Amniotic epithelial cell (primary cell): ENCODE measurements around the gene GDPD5.

Source experiments
- DNase-seq: peaks from one replicate; pipeline ENCODE4 v3.0.0-alpha.2; 2010; ENCODE audit warnings: low read depth

GDPD5 gene

DNA sequence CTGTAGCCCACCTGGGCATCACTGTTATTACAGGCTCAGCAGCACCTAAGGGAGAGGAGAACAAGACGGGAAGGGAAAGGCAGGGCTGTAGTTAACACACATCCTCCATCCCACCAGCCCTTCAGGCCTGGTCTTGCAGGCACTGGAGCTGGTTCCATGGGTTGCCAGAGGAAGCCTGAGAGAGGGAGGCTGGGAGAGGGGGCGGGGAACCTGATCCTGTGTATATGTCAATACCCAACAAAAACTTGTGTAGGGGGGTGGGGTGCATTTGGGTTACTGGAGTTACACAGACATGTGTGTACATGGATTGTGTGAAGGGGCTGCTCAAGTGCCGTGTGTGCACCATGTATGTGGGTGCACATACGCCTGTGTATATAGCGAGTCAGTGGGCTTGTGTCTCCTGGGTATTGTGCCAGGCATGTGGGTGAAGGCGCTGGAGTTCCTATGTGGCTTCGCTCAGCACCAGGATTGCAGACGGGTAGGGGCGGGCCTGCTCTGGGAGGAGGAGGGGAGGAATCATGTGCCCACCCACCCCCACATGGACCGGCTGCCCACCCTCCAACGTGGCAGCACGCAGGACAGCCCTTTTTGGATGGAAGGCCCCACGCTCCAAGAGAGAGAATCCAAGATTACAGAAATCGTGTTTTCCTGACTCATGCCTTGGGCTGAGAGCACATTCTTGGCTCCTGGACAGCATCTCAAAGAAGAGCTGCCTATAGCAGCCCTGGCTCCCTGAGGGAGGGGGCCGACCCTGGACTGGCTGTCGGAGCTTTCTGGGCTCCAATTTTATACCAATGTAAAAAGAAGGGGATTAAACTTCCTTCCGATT, 32.1 kb upstream of the GDPD5 start:
- peak; percentile 97 for DNase-seq

- DNase-seq, result no peak
Observed at GRCh38 chr11:75556275-75556674, 30.5 kb upstream of the GDPD5 start.

DNA sequence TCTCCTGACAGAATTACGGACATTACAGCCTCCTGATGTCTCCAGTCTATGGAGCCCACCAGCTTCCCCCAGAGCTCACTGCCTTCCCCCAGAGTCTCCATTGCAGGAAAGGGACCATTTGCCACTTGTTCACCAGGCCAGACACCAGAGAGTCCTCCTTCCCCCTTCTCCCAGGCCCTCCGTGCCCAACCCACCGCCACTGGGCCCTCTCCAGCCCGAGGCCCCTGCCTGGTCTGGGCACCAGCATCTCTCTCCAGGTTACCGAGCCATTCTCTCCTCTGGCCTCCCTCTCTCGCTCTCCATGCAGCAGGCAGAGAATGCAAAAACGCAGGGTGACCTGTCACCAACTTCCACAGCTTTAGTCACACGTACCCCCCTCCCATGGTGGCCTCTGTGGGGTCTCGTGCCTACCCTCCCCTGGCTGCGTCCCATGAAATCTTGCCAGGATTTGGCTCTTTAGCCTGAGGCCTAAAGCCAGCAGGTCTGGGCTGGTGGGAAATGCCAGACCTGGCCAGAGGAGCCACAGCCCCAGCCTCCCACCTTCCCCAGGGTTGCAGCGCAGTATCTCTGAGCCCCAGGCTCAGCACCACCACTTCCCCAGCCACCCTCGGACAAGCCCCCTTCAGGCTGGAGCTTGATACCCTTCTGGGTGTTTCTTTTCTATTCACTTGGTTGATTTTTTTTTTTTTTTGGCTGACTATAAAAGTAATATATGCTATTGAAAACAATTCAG, 29.5 kb upstream of the GDPD5 start:
- DNase-seq, result no peak

- DNase-seq, result peak; percentile 100
Observed at GRCh38 chr11:75554258-75555022, 28.7 kb upstream of the GDPD5 start.

DNA sequence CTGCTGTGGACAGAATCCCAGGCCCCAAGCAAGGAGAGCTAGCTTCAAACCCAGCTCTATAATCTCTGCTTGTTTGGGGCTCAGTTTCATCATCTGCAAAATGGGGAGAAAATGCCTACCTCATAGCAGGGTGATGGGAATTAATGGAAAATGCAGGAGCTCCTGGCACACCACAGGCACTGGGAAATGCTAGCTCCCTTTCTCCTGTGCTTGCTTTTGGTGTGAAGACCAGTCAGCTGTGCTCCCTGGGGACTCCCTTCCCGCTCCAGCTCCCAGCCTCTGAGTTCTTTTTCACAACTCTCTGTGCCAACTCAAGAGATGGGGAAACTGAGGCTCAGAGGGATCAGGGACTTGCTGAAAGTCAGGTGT, 28.1 kb upstream of the GDPD5 start:
- no peak for DNase-seq

DNA sequence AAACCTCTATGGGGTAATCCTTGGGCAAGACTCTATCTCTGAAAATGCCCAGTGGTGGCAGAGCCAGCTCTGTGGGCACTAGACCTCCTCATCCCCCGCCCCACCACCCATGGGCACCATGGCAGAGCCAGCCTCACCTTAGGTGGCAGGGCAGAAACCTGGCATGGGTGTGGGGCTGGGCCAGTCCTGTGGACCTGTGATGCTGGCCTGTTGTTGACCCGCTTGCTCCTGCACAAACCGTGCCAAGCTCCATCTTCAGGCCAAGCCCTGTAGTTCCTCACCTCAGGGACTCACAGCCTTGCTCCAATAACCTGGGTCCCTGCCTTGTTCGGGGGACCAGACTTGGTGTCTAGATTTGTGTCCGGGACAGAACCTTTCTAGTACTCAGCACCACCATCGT, 27.4 kb upstream of the GDPD5 start:
- DNase-seq, result no peak

- DNase-seq, result no peak
Observed at GRCh38 chr11:75549370-75549958, 23.7 kb upstream of the GDPD5 start.

GRCh38 chr11:75548595-75549272, 23.0 kb upstream of the GDPD5 start:
- no peak for DNase-seq

- DNase-seq, result peak; percentile 46
Observed at GRCh38 chr11:75547617-75548058, 21.9 kb upstream of the GDPD5 start.

- no peak for DNase-seq
Observed at GRCh38 chr11:75547177-75547576, 21.4 kb upstream of the GDPD5 start.

- no peak for DNase-seq
Observed at GRCh38 chr11:75543806-75544205, 18.1 kb upstream of the GDPD5 start.

GRCh38 chr11:75542088-75542438, 16.3 kb upstream of the GDPD5 start:
- DNase-seq, result no peak

GRCh38 chr11:75541193-75542087, 15.7 kb upstream of the GDPD5 start:
- DNase-seq, result no peak

DNA sequence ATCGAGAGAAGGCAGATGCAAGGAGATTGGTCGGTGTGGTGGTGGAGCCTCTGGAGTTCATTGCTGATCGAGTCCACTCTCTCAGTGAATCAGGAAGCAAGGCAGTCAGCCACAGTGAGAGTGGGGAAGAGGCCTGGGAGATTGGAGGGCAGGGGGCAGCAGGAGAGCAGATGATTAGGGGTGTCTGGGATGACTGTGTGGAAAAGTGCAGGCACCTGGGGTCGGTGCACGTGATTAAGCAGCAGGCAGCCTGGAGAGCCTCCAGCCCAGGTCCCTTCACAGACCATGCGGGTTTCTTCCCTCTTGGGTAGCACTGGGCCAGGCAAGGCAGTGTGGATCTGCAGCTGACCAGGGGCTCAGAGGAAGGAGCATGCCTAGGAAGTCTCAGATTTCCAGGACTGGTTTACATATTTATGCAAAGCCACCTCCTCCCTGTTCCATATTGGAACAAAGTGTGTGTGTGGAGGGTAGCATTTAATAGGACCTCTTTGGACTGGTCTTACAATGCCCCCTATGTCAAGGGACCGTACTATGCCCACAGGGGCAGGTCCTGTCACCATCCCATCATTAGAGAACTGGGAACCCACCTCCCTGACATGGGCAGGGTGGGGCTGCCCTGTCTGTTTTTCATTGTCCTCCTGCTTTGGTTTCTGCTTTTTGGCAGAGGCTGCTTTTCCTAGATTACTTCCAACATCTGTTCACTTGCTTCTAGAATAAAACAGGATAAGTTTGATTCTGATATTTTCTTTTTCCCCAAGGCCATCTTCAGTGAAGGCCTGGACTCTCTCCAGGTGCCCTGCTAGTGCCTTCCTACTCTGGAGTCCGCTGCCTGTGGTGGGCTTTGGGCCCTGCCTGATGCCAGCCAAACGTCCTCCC, 14.0 kb upstream of the GDPD5 start:
- no peak for DNase-seq

GRCh38 chr11:75538150-75538942, 12.6 kb upstream of the GDPD5 start:
- no peak for DNase-seq

DNA sequence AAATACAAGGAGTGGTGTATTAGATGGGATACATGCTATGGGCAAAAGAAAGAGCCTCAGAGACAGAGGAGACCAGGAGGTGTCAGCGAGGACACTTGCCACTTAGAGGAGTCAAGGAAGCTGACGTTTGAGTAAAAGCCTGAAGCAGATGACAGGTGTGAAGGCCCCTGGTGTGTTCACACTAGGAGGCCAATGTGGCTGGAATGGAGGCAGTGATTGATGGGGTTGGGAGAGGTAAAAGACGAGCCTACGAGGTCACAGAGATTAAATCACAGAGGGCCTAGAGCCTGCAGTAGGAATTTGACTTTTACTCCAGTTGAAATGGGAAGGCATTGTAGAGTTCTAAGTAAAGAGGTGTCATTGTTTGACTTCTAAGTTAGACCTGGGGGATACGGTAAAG, 12.0 kb upstream of the GDPD5 start:
- DNase-seq, result no peak

- no peak for DNase-seq
Observed at GRCh38 chr11:75536786-75537641, 11.3 kb upstream of the GDPD5 start.

GRCh38 chr11:75535071-75535470, 9.3 kb upstream of the GDPD5 start:
- DNase-seq, result no peak
